Ureter (tissue), 1 donor: ENCODE results near the gene PSMG3. TPM values are rescaled to one million over a fixed set of nuclear protein-coding genes. Genes with fewer than 3 reads are reported as not detected.
A peak's percentile ranks its signal among the peaks of the same experiment; 100 is the strongest.

ENCODE experiments used
- DNase-seq: peaks from one replicate; pipeline ENCODE4 v3.0.0-alpha.2; 2020; ENCODE audit warnings: low spot score
- total RNA-seq: library from RNA; stranded (reverse); gene quantifications from one replicate; pipeline ENCODE4 v1.2.4, GENCODE V29; 2023
- donor health status: DM: yes; HTN: yes; CAD: no.

PSMG3 gene
- total RNA-seq, 1 donor from 2014 or later: 32.0 TPM

- DNase-seq: no peak
Observed at GRCh38 chr7:1558181-1558811, 11.5 kb downstream of the PSMG3 start.

GRCh38 chr7:1557771-1558170 lies 12.1 kb downstream of the PSMG3 start:
- no peak for DNase-seq

DNA sequence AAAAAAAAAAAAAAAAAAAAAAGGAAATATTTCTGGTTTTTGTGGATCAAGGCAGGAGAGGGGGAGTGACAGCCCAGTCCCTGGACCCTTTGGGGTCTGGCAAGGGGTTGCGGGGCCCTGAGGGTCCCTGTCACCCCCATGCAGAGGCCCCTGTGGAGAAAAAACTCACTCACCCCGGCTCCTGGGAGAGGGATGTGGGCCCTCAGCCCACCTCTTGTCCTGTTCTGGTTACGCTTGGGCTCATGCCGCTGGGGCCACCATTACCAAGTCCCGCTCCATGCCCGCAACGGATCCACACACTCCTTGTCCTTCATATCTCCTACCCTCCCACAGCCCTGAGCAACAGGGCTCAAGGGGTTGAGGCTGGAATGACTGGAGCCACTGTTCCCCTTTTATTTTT lies 12.8 kb downstream of the PSMG3 start:
- no peak for DNase-seq

- peak; percentile 86 for DNase-seq
Observed at GRCh38 chr7:1555813-1556543, 13.9 kb downstream of the PSMG3 start, which contains the start of gene TMEM184A. TMEM184A (minus strand) TSS chr7:1556205; CDS start chr7:1555484, 721 bp downstream.

DNA sequence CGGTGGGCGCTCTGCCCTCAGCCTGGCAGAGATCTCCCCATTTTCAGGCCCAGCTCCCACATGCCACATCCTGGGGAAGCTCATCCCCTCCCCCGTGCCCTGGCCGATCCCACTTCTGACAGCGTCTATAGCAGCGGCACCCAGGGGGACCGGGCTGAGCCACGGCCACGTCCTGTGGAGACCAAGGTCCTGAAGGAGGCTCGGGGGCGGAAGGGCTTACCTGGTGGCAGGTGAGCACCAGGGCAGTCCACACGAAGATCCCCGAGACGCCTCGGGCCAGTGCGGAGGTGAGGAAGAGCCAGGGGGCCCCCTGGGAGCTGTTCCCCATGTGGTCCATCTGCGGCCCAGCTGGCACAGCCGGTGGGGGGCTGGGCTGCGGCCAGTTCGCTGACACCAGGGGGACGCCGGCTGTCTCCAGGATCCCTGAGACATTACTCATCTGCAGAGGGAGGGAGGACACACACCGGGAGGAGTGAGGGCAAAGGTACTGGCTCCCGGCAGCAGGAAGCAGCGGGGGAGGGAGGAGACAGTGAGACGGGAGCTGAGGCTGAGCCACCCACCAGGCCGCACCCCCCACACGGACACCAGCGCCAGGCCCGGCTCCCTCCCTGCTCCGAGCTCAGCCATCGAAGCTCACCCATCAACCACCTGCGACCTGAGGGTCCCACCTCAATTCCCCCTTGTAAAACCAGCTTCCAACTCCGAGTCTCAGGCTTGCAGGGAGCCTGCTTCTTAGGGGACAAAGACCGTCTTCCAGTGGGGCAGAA lies 14.6 kb downstream of the PSMG3 start:
- peak; percentile 83 for DNase-seq

DNA sequence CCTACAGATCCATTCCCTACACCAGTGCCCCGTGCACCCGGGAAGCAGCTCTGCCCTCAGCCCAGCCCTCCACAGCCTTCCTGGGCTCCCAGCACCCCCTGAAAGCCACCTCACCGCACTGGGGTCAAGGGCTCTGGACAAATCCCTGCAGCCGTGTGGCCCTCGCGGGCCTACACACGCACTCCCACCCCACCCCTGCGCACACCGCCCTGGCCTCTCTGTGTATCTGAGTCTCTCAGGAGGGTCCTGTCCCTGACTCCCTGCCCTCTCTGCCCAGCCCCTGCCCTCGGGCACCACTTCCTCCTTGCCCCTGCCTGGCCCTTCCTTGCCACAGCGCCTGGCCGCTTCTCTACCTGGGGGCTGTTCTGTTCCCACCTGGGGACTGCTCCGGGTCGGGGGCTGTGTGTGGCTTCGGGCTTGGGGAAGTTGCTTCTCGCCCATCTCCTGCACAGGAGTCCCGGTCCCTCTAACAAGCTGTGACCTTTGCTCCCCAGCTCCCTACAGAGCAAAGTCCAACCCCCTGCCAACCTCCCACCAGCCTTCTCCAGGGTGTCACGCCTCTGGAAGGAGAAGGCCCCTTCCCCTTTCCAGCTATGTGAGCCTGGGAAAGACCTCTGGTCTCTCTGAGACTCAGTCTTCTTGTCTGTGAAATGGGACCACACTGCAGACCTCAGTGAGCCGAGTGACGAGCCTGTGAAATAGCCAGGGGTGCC lies 15.3 kb downstream of the PSMG3 start:
- no peak for DNase-seq

- DNase-seq: no peak
Observed at GRCh38 chr7:1553512-1554210, 16.2 kb downstream of the PSMG3 start.

- DNase-seq: no peak
Observed at GRCh38 chr7:1552200-1552599, 17.6 kb downstream of the PSMG3 start.

GRCh38 chr7:1550846-1551155 lies 19.0 kb downstream of the PSMG3 start:
- no peak for DNase-seq

GRCh38 chr7:1550005-1550845 lies 19.6 kb downstream of the PSMG3 start:
- no peak for DNase-seq

GRCh38 chr7:1549357-1550004 lies 20.4 kb downstream of the PSMG3 start:
- no peak for DNase-seq

DNA sequence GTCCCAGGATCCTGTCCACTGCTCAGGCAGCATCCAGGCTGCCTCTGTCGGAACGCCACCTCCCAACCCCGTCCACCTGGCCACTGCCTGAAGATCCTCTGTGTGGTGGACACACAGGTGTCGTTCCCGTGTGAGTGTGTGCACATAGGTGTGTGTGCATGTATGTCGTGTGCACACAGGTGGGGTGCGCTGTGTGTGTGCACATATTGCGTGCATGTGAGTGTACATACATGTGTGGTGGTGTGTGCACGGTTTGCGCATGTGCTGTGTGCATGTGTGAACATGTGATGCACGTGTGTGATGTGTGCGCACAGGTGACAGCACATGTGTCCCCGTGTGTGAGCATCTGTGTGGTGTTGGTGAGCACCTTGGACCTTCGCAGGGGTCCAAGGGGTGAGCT lies 20.9 kb downstream of the PSMG3 start:
- DNase-seq: no peak

GRCh38 chr7:1548438-1548831 lies 21.4 kb downstream of the PSMG3 start:
- no peak for DNase-seq

DNA sequence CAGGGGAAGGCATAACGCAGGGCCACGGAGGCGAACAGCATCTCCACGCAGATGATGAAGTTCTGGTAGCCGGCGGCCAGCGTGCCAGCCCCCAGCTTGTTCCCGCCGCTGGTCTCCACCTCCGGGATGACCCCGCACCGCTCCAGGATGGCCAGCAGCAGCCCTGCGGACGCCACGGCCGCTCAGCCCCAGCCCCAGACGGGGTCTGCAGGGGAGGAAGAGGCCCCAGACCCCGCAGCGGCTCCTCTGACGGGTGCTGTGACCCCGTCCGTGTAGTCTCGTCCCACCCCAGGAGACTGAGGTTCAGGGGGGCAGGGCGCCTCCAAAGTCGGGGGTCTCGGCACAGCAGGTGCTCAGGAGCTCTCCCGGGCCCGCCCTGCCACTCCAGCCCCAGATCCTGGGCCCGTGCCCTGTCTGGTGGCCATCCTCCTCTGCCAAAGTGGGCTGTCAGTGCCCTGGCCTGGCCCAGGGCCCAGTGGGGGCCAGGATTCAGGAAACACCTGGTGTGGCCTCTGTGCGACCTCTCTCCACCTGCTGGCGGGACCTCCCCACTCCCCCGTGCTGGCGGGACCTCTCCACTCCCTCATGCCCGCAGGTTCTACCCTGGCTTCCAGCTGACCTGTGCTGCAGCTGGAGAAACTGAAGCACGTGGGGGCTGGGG lies 21.9 kb downstream of the PSMG3 start:
- DNase-seq: no peak

DNA sequence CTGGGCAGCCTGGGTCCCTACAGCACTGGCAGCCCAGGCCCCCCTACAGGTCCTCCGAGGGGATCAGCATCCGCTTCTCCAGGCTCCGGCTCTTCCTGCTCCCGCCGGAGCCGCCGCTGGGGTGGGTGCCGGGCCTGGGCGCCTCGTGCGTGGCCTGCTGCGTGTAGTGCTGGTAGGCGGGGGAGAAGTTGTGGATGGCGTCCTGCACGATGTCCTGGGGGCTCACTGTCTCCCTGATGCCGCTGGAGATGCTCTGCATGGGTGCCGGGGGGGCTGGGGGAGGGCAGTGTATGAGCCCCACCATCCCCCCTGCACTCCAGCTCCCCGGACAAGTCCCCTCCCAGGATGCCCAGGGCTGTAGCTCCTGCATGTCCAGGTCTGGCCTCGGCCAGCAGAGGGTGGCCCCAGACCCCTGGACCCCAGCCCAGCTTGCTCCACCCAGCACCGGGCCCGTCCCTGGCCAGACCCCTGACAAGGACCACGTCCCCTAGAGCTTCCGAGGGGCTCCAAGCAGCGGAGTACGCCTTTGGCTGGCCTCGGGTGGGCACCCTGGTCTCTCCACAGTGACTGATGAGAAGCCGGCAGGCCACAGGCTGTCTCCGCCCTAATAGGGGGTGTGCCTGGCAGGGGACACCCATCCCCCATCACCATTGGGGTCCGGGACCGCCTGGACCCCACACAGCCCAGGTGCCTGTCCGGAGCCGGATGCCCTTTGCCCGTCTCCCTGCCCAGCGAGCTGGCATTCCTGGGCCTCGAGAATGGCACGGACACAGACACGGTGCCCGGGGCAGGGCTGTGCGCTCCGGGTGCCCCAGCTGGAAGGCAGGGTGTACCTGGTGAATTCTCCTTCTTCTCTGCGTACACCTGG lies 22.7 kb downstream of the PSMG3 start:
- no peak for DNase-seq

DNA sequence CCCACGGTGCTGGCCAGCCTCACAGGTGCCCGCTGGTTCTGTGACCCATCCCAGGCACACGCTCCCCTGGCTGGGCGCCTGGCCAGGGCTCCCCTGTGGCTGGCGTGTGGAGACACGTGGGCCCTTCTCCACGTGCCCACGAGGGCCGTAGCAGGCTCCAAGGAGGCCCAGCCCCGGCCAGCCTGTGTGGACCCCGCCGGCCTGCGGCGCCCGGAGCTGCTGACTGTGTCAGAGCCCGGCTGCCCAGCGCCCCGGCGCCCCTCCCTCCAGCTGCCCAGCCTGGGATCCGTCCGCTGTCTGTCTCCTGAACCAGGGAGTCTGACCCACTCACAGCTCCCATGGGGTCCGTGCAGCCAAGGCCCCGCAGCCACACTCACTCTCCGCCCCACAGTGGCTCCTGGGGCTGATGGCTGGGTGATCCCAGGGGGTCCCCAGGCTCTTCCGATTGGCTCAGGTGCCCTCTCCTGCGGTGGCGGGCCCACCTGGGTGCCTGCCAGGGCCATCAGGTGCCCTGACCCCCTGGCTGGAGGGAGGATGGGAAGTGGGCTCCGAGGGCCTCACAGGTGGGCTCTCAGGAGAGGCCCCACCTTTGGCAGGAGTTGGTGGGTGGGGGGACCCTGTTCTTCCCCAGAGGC lies 23.4 kb downstream of the PSMG3 start:
- DNase-seq: no peak

- DNase-seq: no peak
Observed at GRCh38 chr7:1545417-1546246, 24.2 kb downstream of the PSMG3 start.
